Loucy (cell line): ENCODE data around the gene SEC14L2.

ENCODE experiments used
- EZH2phosphoT487 ChIP-seq: fragments of 200-600 bp; IDR thresholded peaks from 2 replicates; pipeline ENCODE4 v1.6.1; 2018; ENCODE audit warnings: antibody characterized with exemption, mild to moderate bottlenecking, moderate library complexity, borderline replicate concordance
- TF ChIP-seq, protein P1 (sequence below): fragments of 200-600 bp; sonication (generic); conservative IDR thresholded peaks from 2 replicates; pipeline ENCODE4 v1.5.1; 2014; ENCODE audit warnings: mild to moderate bottlenecking, antibody characterized with exemption, low read length

DNA sequence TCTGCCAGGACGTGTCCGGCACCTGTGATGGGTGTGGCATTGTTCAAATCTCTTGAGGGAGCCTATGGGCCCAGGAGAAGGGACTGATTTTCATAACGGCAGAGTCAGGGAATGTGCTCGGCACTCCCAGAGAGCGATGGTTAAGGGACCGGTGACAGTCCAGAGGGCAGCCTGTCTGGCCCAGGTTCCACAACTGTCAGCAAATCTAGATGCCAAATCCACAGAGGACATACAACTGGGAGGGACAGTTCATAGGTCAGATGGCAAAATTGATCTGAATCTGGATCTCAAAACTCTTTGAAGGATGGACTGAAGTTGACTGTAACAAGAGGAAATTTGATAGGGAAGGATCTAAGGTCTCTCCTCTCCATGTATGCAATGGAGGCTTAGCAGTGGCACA is 7.5 kb downstream of the SEC14L2 start:
- TF ChIP-seq, protein P1, sequence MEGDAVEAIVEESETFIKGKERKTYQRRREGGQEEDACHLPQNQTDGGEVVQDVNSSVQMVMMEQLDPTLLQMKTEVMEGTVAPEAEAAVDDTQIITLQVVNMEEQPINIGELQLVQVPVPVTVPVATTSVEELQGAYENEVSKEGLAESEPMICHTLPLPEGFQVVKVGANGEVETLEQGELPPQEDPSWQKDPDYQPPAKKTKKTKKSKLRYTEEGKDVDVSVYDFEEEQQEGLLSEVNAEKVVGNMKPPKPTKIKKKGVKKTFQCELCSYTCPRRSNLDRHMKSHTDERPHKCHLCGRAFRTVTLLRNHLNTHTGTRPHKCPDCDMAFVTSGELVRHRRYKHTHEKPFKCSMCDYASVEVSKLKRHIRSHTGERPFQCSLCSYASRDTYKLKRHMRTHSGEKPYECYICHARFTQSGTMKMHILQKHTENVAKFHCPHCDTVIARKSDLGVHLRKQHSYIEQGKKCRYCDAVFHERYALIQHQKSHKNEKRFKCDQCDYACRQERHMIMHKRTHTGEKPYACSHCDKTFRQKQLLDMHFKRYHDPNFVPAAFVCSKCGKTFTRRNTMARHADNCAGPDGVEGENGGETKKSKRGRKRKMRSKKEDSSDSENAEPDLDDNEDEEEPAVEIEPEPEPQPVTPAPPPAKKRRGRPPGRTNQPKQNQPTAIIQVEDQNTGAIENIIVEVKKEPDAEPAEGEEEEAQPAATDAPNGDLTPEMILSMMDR, result no peak
- no peak for TF ChIP-seq EZH2phosphoT487
